WTC11 (cell line): ENCODE measurements around the gene SLITRK3. TPM values are rescaled to one million over a fixed set of nuclear protein-coding genes. Genes with fewer than 3 reads are reported as not detected.

Experiments
- ATAC-seq: fragments of 200-7000 bp; cut with Tn5 transposase; 2 replicates; pipeline ENCODE4 v1.10.0; 2021; ENCODE audit warnings: mild to moderate bottlenecking, moderate library complexity
- CTCF ChIA-PET: fragments of 300-600 bp; sonication (Branson Sonifier 250); formaldehyde crosslinking; loops from one replicate; lab custom pipeline; 2021; ENCODE audit warnings: antibody characterized with exemption; lab: Charles Lee
- POLR2A ChIA-PET: fragments of 350-600 bp; sonication (Branson Sonifier 250); formaldehyde crosslinking; loops from one replicate; lab custom pipeline; 2021; ENCODE audit warnings: antibody characterized with exemption; lab: Charles Lee
- DNase-seq: peaks from one replicate; pipeline ENCODE4 v3.0.0; 2021; ENCODE audit warnings: low spot score
- H3K27ac Mint-ChIP-seq: 2 replicates; pipeline ENCODE4 v1.8.0; 2021; ENCODE audit warnings: mixed read lengths
- H3K27me3 Mint-ChIP-seq: 2 replicates; pipeline ENCODE4 v1.8.0; 2021; ENCODE audit warnings: low read depth, mild to moderate bottlenecking, moderate library complexity, mixed read lengths
- H3K36me3 Mint-ChIP-seq: 2 replicates; pipeline ENCODE4 v1.8.0; 2021; ENCODE audit warnings: mixed read lengths
- H3K4me1 Mint-ChIP-seq: 2 replicates; pipeline ENCODE4 v1.8.0; 2022; ENCODE audit warnings: mixed read lengths
- H3K4me3 Mint-ChIP-seq: 2 replicates; pipeline ENCODE4 v1.8.0; 2021; ENCODE audit warnings: mild to moderate bottlenecking, moderate library complexity, mixed read lengths
- H3K9me3 Mint-ChIP-seq: 2 replicates; pipeline ENCODE4 v1.8.0; 2021; ENCODE audit warnings: mixed read lengths
- ARID4B ChIP-seq: sonication (generic); formaldehyde crosslinking; IDR thresholded peaks from 2 replicates; pipeline ENCODE4 v1.8.0; 2023; ENCODE audit warnings: missing genetic modification reagents, mild to moderate bottlenecking, borderline replicate concordance
- ATF1 ChIP-seq: sonication (generic); formaldehyde crosslinking; IDR thresholded peaks from 2 replicates; pipeline ENCODE4 v1.8.1; 2023; ENCODE audit warnings: mild to moderate bottlenecking, moderate library complexity, missing genetic modification reagents
- EMX1 ChIP-seq: fragments of 250-450 bp; sonication (Bioruptor Pico); IDR thresholded peaks from 2 replicates; pipeline ENCODE4 v1.8.0; 2021; ENCODE audit warnings: mild to moderate bottlenecking
- GTF2I ChIP-seq: fragments of 250-450 bp; sonication (Bioruptor Pico); conservative IDR thresholded peaks from 2 replicates; pipeline ENCODE4 v1.4.0; 2021; ENCODE audit warnings: mild to moderate bottlenecking
- HMGA2 ChIP-seq: fragments of 250-450 bp; sonication (Bioruptor Pico); IDR thresholded peaks from 2 replicates; pipeline ENCODE4 v1.4.0; 2021; ENCODE audit warnings: mild to moderate bottlenecking, moderate library complexity
- PRRX2 ChIP-seq: fragments of 250-450 bp; sonication (Bioruptor Pico); IDR thresholded peaks from 2 replicates; pipeline ENCODE4 v1.8.0; 2021; ENCODE audit warnings: mild to moderate bottlenecking
- ZNF138 ChIP-seq: sonication (generic); formaldehyde crosslinking; conservative IDR thresholded peaks from 2 replicates; pipeline ENCODE4 v1.8.1; 2022; ENCODE audit warnings: mild to moderate bottlenecking, moderate library complexity, missing genetic modification reagents
- total RNA-seq: library from RNA; stranded (reverse); gene quantifications from 3 replicates; pipeline ENCODE4 v1.2.3, GENCODE V29; 2021
- TF ChIP-seq, protein P1 (sequence below): sonication (generic); formaldehyde crosslinking; conservative IDR thresholded peaks from 2 replicates; pipeline ENCODE4 v1.8.1; 2022; ENCODE audit warnings: mild to moderate bottlenecking, missing genetic modification reagents
- TF ChIP-seq, protein P2 (sequence below): sonication (generic); formaldehyde crosslinking; IDR thresholded peaks from 2 replicates; pipeline ENCODE4 v1.8.0; 2022; ENCODE audit warnings: mild to moderate bottlenecking, missing genetic modification reagents
- TF ChIP-seq, protein P3 (sequence below): sonication (generic); formaldehyde crosslinking; IDR thresholded peaks from 2 replicates; pipeline ENCODE4 v1.8.1; 2022; ENCODE audit warnings: missing genetic modification reagents, borderline replicate concordance
- TF ChIP-seq, protein P4 (sequence below): fragments of 200-600 bp; IDR thresholded peaks from 2 replicates; pipeline ENCODE4 v1.8.0; 2022; ENCODE audit warnings: antibody characterized with exemption

SLITRK3 gene
- total RNA-seq, 1 experiment from 2014 or later: 4.4 TPM

DNA sequence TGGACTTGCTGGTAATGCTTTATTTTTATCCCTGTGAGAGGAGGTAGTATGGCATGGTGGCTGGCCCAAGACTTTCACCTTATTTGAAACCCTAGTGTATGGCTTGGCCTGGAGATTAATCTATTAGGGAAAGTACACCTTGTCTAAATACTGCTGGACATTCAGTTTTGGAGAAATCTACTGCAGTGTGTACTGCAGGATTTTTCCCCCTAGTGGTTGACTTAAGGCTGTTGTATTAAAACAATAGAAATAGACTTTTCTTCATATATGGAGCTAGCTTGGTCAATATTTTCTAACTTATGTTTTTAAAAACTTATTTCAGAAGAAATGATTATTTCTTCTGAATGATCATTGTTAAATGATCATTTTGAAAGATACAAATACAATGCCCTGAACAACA lies 13.9 kb upstream of the SLITRK3 start:
- no peak for DNase-seq
- H3K27ac Mint-ChIP-seq: no peak overlapping the region
- no peaks in the 10 kb centered on the region for H3K9me3 Mint-ChIP-seq
- peaks cover 9% of the 10 kb centered on the region for H3K27me3 Mint-ChIP-seq
- CTCF ChIA-PET: interaction anchor here (0.5 to 1.3 kb wide), 4 partner anchors 15 to 45 kb away, joined by 3 to 4 read pairs (median 3); no protein-coding TSS in a partner anchor
- no peak overlapping the region for H3K4me3 Mint-ChIP-seq
- H3K4me1 Mint-ChIP-seq: peaks cover 14% of the 10 kb centered on the region
- POLR2A ChIA-PET: no interaction called here
- ATAC-seq: no peak
- TF ChIP-seq, protein P1, sequence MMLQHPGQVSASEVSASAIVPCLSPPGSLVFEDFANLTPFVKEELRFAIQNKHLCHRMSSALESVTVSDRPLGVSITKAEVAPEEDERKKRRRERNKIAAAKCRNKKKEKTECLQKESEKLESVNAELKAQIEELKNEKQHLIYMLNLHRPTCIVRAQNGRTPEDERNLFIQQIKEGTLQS (CRISPR knock-in tag): no peak
- TF ChIP-seq, protein P2, sequence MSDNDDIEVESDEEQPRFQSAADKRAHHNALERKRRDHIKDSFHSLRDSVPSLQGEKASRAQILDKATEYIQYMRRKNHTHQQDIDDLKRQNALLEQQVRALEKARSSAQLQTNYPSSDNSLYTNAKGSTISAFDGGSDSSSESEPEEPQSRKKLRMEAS (CRISPR knock-in tag): no peak
- no peak for TF ChIP-seq PRRX2
- TF ChIP-seq HMGA2 (CRISPR knock-in tag): no peak
- TF ChIP-seq, protein P3, sequence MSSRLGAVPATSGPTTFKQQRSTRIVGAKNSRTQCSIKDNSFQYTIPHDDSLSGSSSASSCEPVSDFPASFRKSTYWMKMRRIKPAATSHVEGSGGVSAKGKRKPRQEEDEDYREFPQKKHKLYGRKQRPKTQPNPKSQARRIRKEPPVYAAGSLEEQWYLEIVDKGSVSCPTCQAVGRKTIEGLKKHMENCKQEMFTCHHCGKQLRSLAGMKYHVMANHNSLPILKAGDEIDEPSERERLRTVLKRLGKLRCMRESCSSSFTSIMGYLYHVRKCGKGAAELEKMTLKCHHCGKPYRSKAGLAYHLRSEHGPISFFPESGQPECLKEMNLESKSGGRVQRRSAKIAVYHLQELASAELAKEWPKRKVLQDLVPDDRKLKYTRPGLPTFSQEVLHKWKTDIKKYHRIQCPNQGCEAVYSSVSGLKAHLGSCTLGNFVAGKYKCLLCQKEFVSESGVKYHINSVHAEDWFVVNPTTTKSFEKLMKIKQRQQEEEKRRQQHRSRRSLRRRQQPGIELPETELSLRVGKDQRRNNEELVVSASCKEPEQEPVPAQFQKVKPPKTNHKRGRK (CRISPR knock-in tag): no peak
- TF ChIP-seq ARID4B (CRISPR knock-in tag): no peak
- TF ChIP-seq, all 79 proteins: peak for 0
- no peaks in the 10 kb centered on the region for H3K36me3 Mint-ChIP-seq

DNA sequence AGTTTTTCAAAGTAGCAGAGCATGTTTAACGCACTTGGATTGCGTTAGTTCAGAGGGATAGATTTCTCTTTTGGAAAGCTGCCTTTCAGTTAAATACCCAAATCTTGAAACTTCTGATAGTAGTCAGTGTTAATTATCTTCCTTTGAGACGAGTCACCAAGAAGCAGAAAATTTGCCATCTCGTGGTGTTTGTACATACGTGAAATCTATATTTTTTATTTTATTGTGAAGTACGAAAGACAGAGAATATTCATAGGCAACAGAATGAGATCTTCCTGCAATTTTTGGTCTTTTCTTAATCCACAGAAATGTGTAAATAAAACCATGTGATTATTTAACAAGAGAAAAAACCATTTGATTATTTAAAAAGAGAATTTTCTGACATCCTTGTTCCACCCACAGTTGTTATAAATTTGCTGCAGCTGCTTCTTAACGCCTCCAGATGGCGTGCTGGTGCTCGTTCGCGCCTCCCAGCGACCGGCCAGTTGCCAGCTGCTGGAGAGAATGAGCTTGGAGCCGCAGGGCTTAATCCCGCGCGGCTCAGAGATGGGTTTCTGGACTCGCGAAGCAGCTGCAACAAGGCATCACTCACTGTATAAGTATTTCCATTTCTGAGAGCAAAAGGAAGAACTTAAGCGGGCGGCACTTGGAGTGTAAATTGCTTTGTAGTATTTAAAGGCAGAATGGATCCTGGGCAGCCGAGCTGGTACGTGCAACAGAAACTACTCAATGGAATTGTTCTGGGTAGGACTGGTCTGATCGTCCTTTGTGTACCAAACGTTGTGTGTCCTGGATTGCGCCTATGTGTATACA lies 10.5 kb upstream of the SLITRK3 start:
- POLR2A ChIA-PET: interaction anchor here (0.5 kb wide), 1 partner anchor 9 kb away, joined by 3 read pairs; no protein-coding TSS in a partner anchor
- no peak overlapping the region for H3K27ac Mint-ChIP-seq
- peak; percentile 99 for ATAC-seq
- H3K4me1 Mint-ChIP-seq: peaks cover 24% of the 10 kb centered on the region
- peaks cover 9% of the 10 kb centered on the region for H3K27me3 Mint-ChIP-seq
- no peak for TF ChIP-seq EMX1
- TF ChIP-seq, protein P4, sequence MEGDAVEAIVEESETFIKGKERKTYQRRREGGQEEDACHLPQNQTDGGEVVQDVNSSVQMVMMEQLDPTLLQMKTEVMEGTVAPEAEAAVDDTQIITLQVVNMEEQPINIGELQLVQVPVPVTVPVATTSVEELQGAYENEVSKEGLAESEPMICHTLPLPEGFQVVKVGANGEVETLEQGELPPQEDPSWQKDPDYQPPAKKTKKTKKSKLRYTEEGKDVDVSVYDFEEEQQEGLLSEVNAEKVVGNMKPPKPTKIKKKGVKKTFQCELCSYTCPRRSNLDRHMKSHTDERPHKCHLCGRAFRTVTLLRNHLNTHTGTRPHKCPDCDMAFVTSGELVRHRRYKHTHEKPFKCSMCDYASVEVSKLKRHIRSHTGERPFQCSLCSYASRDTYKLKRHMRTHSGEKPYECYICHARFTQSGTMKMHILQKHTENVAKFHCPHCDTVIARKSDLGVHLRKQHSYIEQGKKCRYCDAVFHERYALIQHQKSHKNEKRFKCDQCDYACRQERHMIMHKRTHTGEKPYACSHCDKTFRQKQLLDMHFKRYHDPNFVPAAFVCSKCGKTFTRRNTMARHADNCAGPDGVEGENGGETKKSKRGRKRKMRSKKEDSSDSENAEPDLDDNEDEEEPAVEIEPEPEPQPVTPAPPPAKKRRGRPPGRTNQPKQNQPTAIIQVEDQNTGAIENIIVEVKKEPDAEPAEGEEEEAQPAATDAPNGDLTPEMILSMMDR: peak; percentile 69
- H3K36me3 Mint-ChIP-seq: no peaks in the 10 kb centered on the region
- H3K4me3 Mint-ChIP-seq: peak overlapping the region; percentile 65
- CTCF ChIA-PET: interaction anchor here (0.6 to 2.0 kb wide), 21 partner anchors 9 to 548 kb away, joined by 3 to 53 read pairs (median 3); partner anchors contain the start of gene SLITRK3
- peak; percentile 72 for DNase-seq
- H3K9me3 Mint-ChIP-seq: no peaks in the 10 kb centered on the region

- no peaks in the 10 kb centered on the region for H3K36me3 Mint-ChIP-seq
- H3K27me3 Mint-ChIP-seq: peaks cover 9% of the 10 kb centered on the region
- H3K9me3 Mint-ChIP-seq: no peaks in the 10 kb centered on the region
- no peak overlapping the region for H3K4me3 Mint-ChIP-seq
- POLR2A ChIA-PET: no interaction called here
- ATAC-seq: no peak
- CTCF ChIA-PET: no interaction called here
- H3K27ac Mint-ChIP-seq: no peak overlapping the region
- TF ChIP-seq ZNF138 (no peak), ATF1 (CRISPR knock-in tag) (no peak), GTF2I (CRISPR knock-in tag) (no peak)
- H3K4me1 Mint-ChIP-seq: peaks cover 24% of the 10 kb centered on the region
- no peak for DNase-seq
Measured at GRCh38 chr3:165204445-165204844, 8.3 kb upstream of the SLITRK3 start.
